HL-60 (cell line): ENCODE measurements around the gene PPP6R2.

ENCODE experiments used
- TF ChIP-seq, protein P1 (sequence below): IDR thresholded peaks from 2 replicates; pipeline ENCODE4 v1.6.1; 2012; ENCODE audit warnings: low read depth; ENCODE audit not compliant: insufficient replicate concordance
- TF ChIP-seq, protein P2 (sequence below): IDR thresholded peaks from one replicate; pipeline ENCODE4 v1.5.1; 2011; ENCODE audit warnings: low read length, control low read depth, inconsistent platforms; ENCODE audit not compliant: insufficient read depth

DNA sequence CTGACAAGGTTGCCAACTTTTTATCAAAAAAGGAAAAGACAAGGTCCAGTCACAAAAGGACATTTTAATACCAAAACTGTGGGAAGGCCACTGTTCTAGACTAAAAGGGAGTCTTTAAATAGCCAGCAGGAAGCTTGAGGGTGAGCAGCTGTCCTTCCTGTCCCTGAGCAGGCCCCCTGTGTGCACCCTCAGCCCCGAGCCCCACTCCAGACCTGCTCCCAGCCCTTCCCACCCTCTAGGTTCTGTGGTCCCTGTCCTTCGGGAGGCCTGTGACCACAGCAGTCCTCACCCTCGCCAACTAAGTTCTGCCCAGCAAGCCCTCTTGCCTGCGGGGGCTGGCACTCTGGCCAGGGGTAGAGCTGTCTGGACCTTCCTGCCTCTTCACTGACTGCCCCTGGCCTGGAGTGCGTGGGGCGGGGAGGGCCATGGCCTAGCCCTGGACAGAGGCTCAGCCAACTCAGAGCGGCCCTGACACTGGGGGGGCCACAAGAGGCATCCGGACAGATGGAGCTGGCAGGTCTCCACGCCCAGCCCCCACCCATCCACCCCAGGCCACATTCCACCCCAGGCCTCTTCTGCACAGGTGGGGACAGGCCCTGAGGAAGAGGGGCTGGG lies 34.0 kb upstream of the PPP6R2 start:
- TF ChIP-seq, protein P1, sequence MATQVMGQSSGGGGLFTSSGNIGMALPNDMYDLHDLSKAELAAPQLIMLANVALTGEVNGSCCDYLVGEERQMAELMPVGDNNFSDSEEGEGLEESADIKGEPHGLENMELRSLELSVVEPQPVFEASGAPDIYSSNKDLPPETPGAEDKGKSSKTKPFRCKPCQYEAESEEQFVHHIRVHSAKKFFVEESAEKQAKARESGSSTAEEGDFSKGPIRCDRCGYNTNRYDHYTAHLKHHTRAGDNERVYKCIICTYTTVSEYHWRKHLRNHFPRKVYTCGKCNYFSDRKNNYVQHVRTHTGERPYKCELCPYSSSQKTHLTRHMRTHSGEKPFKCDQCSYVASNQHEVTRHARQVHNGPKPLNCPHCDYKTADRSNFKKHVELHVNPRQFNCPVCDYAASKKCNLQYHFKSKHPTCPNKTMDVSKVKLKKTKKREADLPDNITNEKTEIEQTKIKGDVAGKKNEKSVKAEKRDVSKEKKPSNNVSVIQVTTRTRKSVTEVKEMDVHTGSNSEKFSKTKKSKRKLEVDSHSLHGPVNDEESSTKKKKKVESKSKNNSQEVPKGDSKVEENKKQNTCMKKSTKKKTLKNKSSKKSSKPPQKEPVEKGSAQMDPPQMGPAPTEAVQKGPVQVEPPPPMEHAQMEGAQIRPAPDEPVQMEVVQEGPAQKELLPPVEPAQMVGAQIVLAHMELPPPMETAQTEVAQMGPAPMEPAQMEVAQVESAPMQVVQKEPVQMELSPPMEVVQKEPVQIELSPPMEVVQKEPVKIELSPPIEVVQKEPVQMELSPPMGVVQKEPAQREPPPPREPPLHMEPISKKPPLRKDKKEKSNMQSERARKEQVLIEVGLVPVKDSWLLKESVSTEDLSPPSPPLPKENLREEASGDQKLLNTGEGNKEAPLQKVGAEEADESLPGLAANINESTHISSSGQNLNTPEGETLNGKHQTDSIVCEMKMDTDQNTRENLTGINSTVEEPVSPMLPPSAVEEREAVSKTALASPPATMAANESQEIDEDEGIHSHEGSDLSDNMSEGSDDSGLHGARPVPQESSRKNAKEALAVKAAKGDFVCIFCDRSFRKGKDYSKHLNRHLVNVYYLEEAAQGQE = no peak
- TF ChIP-seq, protein P2, sequence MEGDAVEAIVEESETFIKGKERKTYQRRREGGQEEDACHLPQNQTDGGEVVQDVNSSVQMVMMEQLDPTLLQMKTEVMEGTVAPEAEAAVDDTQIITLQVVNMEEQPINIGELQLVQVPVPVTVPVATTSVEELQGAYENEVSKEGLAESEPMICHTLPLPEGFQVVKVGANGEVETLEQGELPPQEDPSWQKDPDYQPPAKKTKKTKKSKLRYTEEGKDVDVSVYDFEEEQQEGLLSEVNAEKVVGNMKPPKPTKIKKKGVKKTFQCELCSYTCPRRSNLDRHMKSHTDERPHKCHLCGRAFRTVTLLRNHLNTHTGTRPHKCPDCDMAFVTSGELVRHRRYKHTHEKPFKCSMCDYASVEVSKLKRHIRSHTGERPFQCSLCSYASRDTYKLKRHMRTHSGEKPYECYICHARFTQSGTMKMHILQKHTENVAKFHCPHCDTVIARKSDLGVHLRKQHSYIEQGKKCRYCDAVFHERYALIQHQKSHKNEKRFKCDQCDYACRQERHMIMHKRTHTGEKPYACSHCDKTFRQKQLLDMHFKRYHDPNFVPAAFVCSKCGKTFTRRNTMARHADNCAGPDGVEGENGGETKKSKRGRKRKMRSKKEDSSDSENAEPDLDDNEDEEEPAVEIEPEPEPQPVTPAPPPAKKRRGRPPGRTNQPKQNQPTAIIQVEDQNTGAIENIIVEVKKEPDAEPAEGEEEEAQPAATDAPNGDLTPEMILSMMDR = no peak
